ENCODE results near the gene YPEL1. TPM values are rescaled to one million over a fixed set of nuclear protein-coding genes. Genes with fewer than 3 reads are reported as not detected.

Gene YPEL1
- total and polyA plus RNA-seq, 2 of the 8 experiments (the other 6 are each of a cell fraction or from before 2014, with no cell fraction given), result 6.0 to 6.7 TPM

GRCh38 chr22:21712751-21713427, 22.7 kb downstream of the YPEL1 start:
- no peak for FAIRE-seq
- CTCF ChIA-PET (ENCODE audit: partially characterized antibody), result interaction anchor here (0.7 to 7.0 kb wide), 6 partner anchors 8 to 225 kb away, joined by 3 to 45 read pairs (median 4); no protein-coding TSS in a partner anchor

More at GRCh38 chr22:21712751-21713427, 22.7 kb downstream of the YPEL1 start:
- Histone ChIP-seq H2BK15ac (ENCODE audit: low read length) (no peak overlapping the region), H3K9ac (replicated peaks in 1 of 4; ENCODE audit: extremely low read depth in 1 of 4, low read depth in 3 of 4, low read length in 3 of 4) (no peak overlapping the region), H2AK5ac (ENCODE audit: low read depth, low read length) (no peak overlapping the region), H3K36me3 (ENCODE audit: control insufficient read depth in 2 of 4, insufficient read depth in 4 of 4, low read length in 3 of 4) (peaks cover 0 to 5% (median 3%) of the 10 kb centered on the region in 4 experiments; a peak in 2 of 8 replicates), H3K4me2 (ENCODE audit: insufficient read depth in 1 of 2, low read depth in 2 of 2, low read length in 2 of 2) (no peak overlapping the region), H3K56ac (replicated peaks; ENCODE audit: insufficient read length, low read depth, low read length) (no peak overlapping the region), H3K18ac (ENCODE audit: extremely low read depth, low read length) (no peak overlapping the region), H3K79me2 (ENCODE audit: control insufficient read depth in 1 of 2, insufficient read depth in 2 of 2, low read length in 2 of 2) (no peaks in the 10 kb centered on the region), H3K27me3 (replicated peaks in 1 of 4; ENCODE audit: control insufficient read depth in 3 of 4, extremely low read depth in 1 of 4, insufficient read depth in 3 of 4, low read length in 3 of 4) (no peaks in the 10 kb centered on the region), H2BK120ac (replicated peaks; ENCODE audit: low read depth, low read length) (no peak overlapping the region), H4K91ac (replicated peaks; ENCODE audit: insufficient read length, low read length) (no peak overlapping the region), H3K23me2 (ENCODE audit: low read depth, low read length) (no peaks in the 10 kb centered on the region), H2BK5ac (ENCODE audit: low read depth, low read length) (no peak overlapping the region), H3K27ac (ENCODE audit: low read depth, low read length) (no peak overlapping the region), H2AFZ (ENCODE audit: low read length) (no peak overlapping the region), H4K5ac (ENCODE audit: insufficient read length, low read depth, low read length) (no peak overlapping the region), H3K23ac (ENCODE audit: insufficient read length) (no peak overlapping the region), H2BK12ac (ENCODE audit: low read depth, low read length) (no peak overlapping the region), H2BK20ac (ENCODE audit: low read length) (no peak overlapping the region), H4K20me1 (replicated peaks in 1 of 2; ENCODE audit: control insufficient read depth in 1 of 2, insufficient read depth in 2 of 2, low read length in 2 of 2) (peaks cover 0 to 10% of the 10 kb centered on the region in 2 experiments), H3K4me3 (ENCODE audit: extremely low read depth in 1 of 4, insufficient read depth in 2 of 4, low read depth in 3 of 4, low read length in 4 of 4) (no peak overlapping the region), H3K4me1 (replicated peaks in 1 of 4; ENCODE audit: control insufficient read depth in 3 of 4, insufficient read depth in 4 of 4, low read length in 3 of 4) (no peaks in the 10 kb centered on the region), H3K4ac (replicated peaks; ENCODE audit: insufficient read length, low read depth, low read length) (no peak overlapping the region), H3K79me1 (ENCODE audit: low read depth, low read length) (no peaks in the 10 kb centered on the region), H3K9me3 (ENCODE audit: insufficient read depth in 2 of 2, low read depth in 1 of 2, low read length in 1 of 2) (no peaks in the 10 kb centered on the region), H3K14ac (ENCODE audit: insufficient read length) (no peak overlapping the region), H4K8ac (ENCODE audit: extremely low read depth, insufficient read depth, low read length) (no peak overlapping the region)
- 58% methylated on average over 14 of the region's 14 CpGs; no CpG with 5 or more reads in 1 of the 2 experiments for WGBS, 2 experiments (ENCODE audit: extremely low coverage in 1 of 2, insufficient coverage in 1 of 2, insufficient read length in 1 of 2, insufficient replicate concordance in 2 of 2, low coverage in 1 of 2, low lambda C conversion rate in 2 of 2, missing lambda C conversion rate in 1 of 2)
- TF ChIP-seq POLR2A (IDR thresholded peaks at IDR 0.05; ENCODE audit: control extremely low read depth in 1 of 2, low read depth in 2 of 2, low read length in 2 of 2) (no peak), CREB1 (IDR thresholded peaks at IDR 0.05) (no peak), SP2 (IDR thresholded peaks at IDR 0.05; ENCODE audit: low read length) (no peak), TBP (IDR thresholded peaks at IDR 0.05; ENCODE audit: low read depth, low read length) (no peak), TEAD4 (IDR thresholded peaks at IDR 0.05; ENCODE audit: low read depth, low read length) (peak; percentile 71), SRF (IDR thresholded peaks at IDR 0.05; ENCODE audit: low read depth, low read length) (no peak), CTCF (IDR thresholded peaks at IDR 0.05; ENCODE audit: control extremely low read depth in 1 of 3, insufficient read depth in 1 of 3, low read depth in 1 of 3, low read length in 3 of 3) (peak; percentile 70 to 83 (median 73)), HDAC2 (IDR thresholded peaks at IDR 0.05; ENCODE audit: borderline replicate concordance in 1 of 2, low read depth in 2 of 2, low read length in 2 of 2) (peak in 1 of 2 experiments; percentile 71; a peak in 1 of 4 replicates), SIRT6 (IDR thresholded peaks at IDR 0.05; ENCODE audit: low read length) (no peak), RAD21 (IDR thresholded peaks at IDR 0.05 in 1 of 2, conservative IDR thresholded peaks at IDR 0.05 in 1 of 2; ENCODE audit: low read depth in 2 of 2, low read length in 2 of 2) (peak; percentile 69 to 75), ZNF274 (IDR thresholded peaks at IDR 0.05; ENCODE audit: borderline replicate concordance, extremely low read depth, low read length) (no peak)
- DNase-seq (ENCODE audit: low read depth in 1 of 2, low spot score in 2 of 2), result peak in 1 of 2 experiments; percentile 59
- POLR2A ChIA-PET (ENCODE audit: partially characterized antibody), result interaction anchor here (1.1 kb wide), 1 partner anchor 225 kb away, joined by 3 read pairs; no protein-coding TSS in a partner anchor

All from H1 (cell line).